GM19025 (cell line): ENCODE measurements around the gene SAPCD1.

Experiments used
- ATAC-seq: cut with Tn5 transposase; IDR thresholded peaks from one replicate; pipeline ENCODE4 v1.9.1; 2021; ENCODE audit warnings: mild to moderate bottlenecking, low read depth, moderate library complexity; ENCODE audit not compliant: unreplicated experiment

Gene SAPCD1

GRCh38 chr6:31744422-31744821, 18.0 kb upstream of the SAPCD1 start:
- no peak for ATAC-seq

- ATAC-seq = no peak
Observed at GRCh38 chr6:31749301-31750036, 13.0 kb upstream of the SAPCD1 start.

- ATAC-seq = no peak
Observed at GRCh38 chr6:31750411-31751022, 11.9 kb upstream of the SAPCD1 start.

- ATAC-seq = no peak
Observed at GRCh38 chr6:31752739-31753319, 9.6 kb upstream of the SAPCD1 start.

- no peak for ATAC-seq
Observed at GRCh38 chr6:31758281-31758680, 4.2 kb upstream of the SAPCD1 start.

- ATAC-seq = no peak
Observed at GRCh38 chr6:31760790-31761189, 1.7 kb upstream of the SAPCD1 start.

- ATAC-seq = no peak
Observed at GRCh38 chr6:31761343-31761742, 1.1 kb upstream of the SAPCD1 start.

- ATAC-seq = no peak
Observed at GRCh38 chr6:31762878-31763618, 592 bp downstream of the SAPCD1 start.

- ATAC-seq = no peak
Observed at GRCh38 chr6:31763619-31763940, 1.1 kb downstream of the SAPCD1 start.

GRCh38 chr6:31764198-31764597, 1.7 kb downstream of the SAPCD1 start:
- ATAC-seq = no peak

GRCh38 chr6:31765559-31765909, 3.1 kb downstream of the SAPCD1 start:
- no peak for ATAC-seq

- ATAC-seq = no peak
Observed at GRCh38 chr6:31765910-31766794, 3.7 kb downstream of the SAPCD1 start.

GRCh38 chr6:31767096-31767645, 4.7 kb downstream of the SAPCD1 start:
- ATAC-seq = no peak

GRCh38 chr6:31768363-31769257, 6.2 kb downstream of the SAPCD1 start:
- no peak for ATAC-seq

GRCh38 chr6:31769684-31770371, 7.4 kb downstream of the SAPCD1 start:
- ATAC-seq = no peak

- ATAC-seq = no peak
Observed at GRCh38 chr6:31770860-31771259, 8.4 kb downstream of the SAPCD1 start.

- ATAC-seq = no peak
Observed at GRCh38 chr6:31771992-31772358, 9.5 kb downstream of the SAPCD1 start.

GRCh38 chr6:31775184-31775583, 12.7 kb downstream of the SAPCD1 start:
- no peak for ATAC-seq
